KOPT-K1 (cell line): ENCODE measurements around the gene COL24A1.

Experiments
- H3K27ac ChIP-seq: fragments of 200-600 bp; sonication (generic); 2 replicates; pipeline ENCODE4 v1.5.1; 2016; ENCODE audit warnings: antibody characterized with exemption, mild to moderate bottlenecking, low read depth, low read length; ENCODE audit not compliant: poor library complexity, severe bottlenecking
- H3K36me3 ChIP-seq: fragments of 200-600 bp; sonication (generic); 2 replicates; pipeline ENCODE4 v1.5.1; 2017; ENCODE audit warnings: antibody characterized with exemption, mild to moderate bottlenecking, low read length, moderate library complexity; ENCODE audit not compliant: insufficient read depth
- H3K9me3 ChIP-seq: fragments of 200-600 bp; sonication (generic); 2 replicates; pipeline ENCODE4 v1.5.1; 2017; ENCODE audit warnings: antibody characterized with exemption, low read length, mild to moderate bottlenecking; ENCODE audit not compliant: insufficient read depth, poor library complexity, severe bottlenecking

COL24A1 gene

GRCh38 chr1:86069757-86070145, 86.8 kb downstream of the COL24A1 start:
- Histone ChIP-seq H3K27ac (no peak overlapping the region), H3K36me3 (no peaks in the 10 kb centered on the region), H3K9me3 (no peaks in the 10 kb centered on the region)

- H3K27ac ChIP-seq: no peak overlapping the region
- no peaks in the 10 kb centered on the region for H3K9me3 ChIP-seq
- no peaks in the 10 kb centered on the region for H3K36me3 ChIP-seq
Observed at GRCh38 chr1:86068841-86069756, 87.5 kb downstream of the COL24A1 start.

- H3K36me3 ChIP-seq: no peaks in the 10 kb centered on the region
- no peaks in the 10 kb centered on the region for H3K9me3 ChIP-seq
- no peak overlapping the region for H3K27ac ChIP-seq
Observed at GRCh38 chr1:86068271-86068721, 88.3 kb downstream of the COL24A1 start.

- no peak overlapping the region for H3K27ac ChIP-seq
- no peaks in the 10 kb centered on the region for H3K9me3 ChIP-seq
- H3K36me3 ChIP-seq: no peaks in the 10 kb centered on the region
Observed at GRCh38 chr1:86067626-86068025, 88.9 kb downstream of the COL24A1 start.

GRCh38 chr1:86064899-86065298, 91.7 kb downstream of the COL24A1 start:
- H3K27ac ChIP-seq: no peak overlapping the region

GRCh38 chr1:86063721-86064120, 92.9 kb downstream of the COL24A1 start:
- Histone ChIP-seq H3K27ac (no peak overlapping the region), H3K9me3 (no peaks in the 10 kb centered on the region), H3K36me3 (no peaks in the 10 kb centered on the region)

More at GRCh38 chr1:86064899-86065298, 91.7 kb downstream of the COL24A1 start:
- H3K9me3 ChIP-seq: no peaks in the 10 kb centered on the region
- H3K36me3 ChIP-seq: no peaks in the 10 kb centered on the region

GRCh38 chr1:86062453-86062852, 94.1 kb downstream of the COL24A1 start:
- no peaks in the 10 kb centered on the region for H3K36me3 ChIP-seq
- H3K27ac ChIP-seq: no peak overlapping the region
- H3K9me3 ChIP-seq: no peaks in the 10 kb centered on the region

- Histone ChIP-seq H3K27ac (no peak overlapping the region), H3K36me3 (no peaks in the 10 kb centered on the region), H3K9me3 (no peaks in the 10 kb centered on the region)
Observed at GRCh38 chr1:86061551-86061990, 95.0 kb downstream of the COL24A1 start.

GRCh38 chr1:86054396-86054795, 102.2 kb downstream of the COL24A1 start:
- Histone ChIP-seq H3K36me3 (no peaks in the 10 kb centered on the region), H3K27ac (no peak overlapping the region), H3K9me3 (no peaks in the 10 kb centered on the region)

GRCh38 chr1:86052948-86053698, 103.4 kb downstream of the COL24A1 start:
- Histone ChIP-seq H3K27ac (no peak overlapping the region), H3K36me3 (no peaks in the 10 kb centered on the region), H3K9me3 (no peaks in the 10 kb centered on the region)

- no peaks in the 10 kb centered on the region for H3K36me3 ChIP-seq
- H3K9me3 ChIP-seq: no peaks in the 10 kb centered on the region
- H3K27ac ChIP-seq: no peak overlapping the region
Observed at GRCh38 chr1:86035101-86035500, 121.5 kb downstream of the COL24A1 start.

- no peak overlapping the region for H3K27ac ChIP-seq
- H3K36me3 ChIP-seq: no peaks in the 10 kb centered on the region
- peaks cover 6% of the 10 kb centered on the region for H3K9me3 ChIP-seq
Observed at GRCh38 chr1:86030180-86030579, 126.4 kb downstream of the COL24A1 start.

GRCh38 chr1:86018283-86018923, 138.2 kb downstream of the COL24A1 start:
- H3K9me3 ChIP-seq: no peaks in the 10 kb centered on the region

GRCh38 chr1:86016076-86016759, 140.4 kb downstream of the COL24A1 start:
- H3K36me3 ChIP-seq: no peaks in the 10 kb centered on the region

More at GRCh38 chr1:86018283-86018923, 138.2 kb downstream of the COL24A1 start:
- H3K27ac ChIP-seq: no peak overlapping the region
- no peaks in the 10 kb centered on the region for H3K36me3 ChIP-seq

More at GRCh38 chr1:86016076-86016759, 140.4 kb downstream of the COL24A1 start:
- Histone ChIP-seq H3K27ac (no peak overlapping the region), H3K9me3 (no peaks in the 10 kb centered on the region)
